Gastroesophageal sphincter (tissue), 3 donors: ENCODE data around the gene ANKHD1.
"Not testable (repeated sequence)": the region's sequence is repeated elsewhere in the genome, so short reads cannot be mapped to it uniquely, and the experiment has no call there.

Experiments used
- CTCF ChIP-seq, 4 experiments: fragments of 200-600 bp in 2 of 4; fragments of 450-650 bp in 2 of 4; sonication (generic) in 1 of 4; IDR thresholded peaks; one replicate each; pipeline ENCODE4 v1.5.1; 2017 to 2019; ENCODE audit warnings: antibody characterized with exemption in 4 of 4, mild to moderate bottlenecking in 2 of 4, moderate library complexity in 2 of 4
- POLR2AphosphoS5 ChIP-seq: sonication (generic); formaldehyde crosslinking; IDR thresholded peaks from one replicate; pipeline ENCODE4 v1.6.1; 2017; ENCODE audit warnings: antibody characterized with exemption

- TF ChIP-seq POLR2AphosphoS5; CTCF (IDR thresholded peaks at IDR 0.05): not testable (repeated sequence)
Measured at GRCh38 chr5:140457368-140457767, 55.7 kb downstream of the ANKHD1 start.
